ENCODE results near the gene GRIP1. TPM values are rescaled to one million over a fixed set of nuclear protein-coding genes. Genes with fewer than 3 reads are reported as not detected.

GRIP1 gene
- total RNA-seq, 1 experiment from 2014 or later: 22.5 TPM

DNA sequence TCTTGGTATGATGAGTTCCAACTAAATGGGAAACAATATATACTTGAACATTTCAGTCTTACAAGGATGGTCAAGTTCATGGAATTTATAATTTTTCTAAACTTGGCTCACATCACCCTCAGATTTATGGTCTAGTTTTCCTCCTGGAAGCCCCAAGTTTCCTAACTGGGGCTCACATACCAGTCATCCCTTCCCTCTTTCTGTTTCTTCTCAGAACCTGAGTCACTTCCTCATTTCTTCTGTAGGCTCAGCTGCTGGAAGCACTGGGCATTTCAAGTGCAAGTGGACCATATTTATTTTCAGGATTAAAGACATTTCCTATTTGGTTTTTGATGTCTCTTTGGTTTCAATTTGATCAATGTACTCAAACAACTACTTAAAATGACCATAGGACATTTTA lies 55.4 kb downstream of the GRIP1 start (continued):
- TF ChIP-seq, protein P1, sequence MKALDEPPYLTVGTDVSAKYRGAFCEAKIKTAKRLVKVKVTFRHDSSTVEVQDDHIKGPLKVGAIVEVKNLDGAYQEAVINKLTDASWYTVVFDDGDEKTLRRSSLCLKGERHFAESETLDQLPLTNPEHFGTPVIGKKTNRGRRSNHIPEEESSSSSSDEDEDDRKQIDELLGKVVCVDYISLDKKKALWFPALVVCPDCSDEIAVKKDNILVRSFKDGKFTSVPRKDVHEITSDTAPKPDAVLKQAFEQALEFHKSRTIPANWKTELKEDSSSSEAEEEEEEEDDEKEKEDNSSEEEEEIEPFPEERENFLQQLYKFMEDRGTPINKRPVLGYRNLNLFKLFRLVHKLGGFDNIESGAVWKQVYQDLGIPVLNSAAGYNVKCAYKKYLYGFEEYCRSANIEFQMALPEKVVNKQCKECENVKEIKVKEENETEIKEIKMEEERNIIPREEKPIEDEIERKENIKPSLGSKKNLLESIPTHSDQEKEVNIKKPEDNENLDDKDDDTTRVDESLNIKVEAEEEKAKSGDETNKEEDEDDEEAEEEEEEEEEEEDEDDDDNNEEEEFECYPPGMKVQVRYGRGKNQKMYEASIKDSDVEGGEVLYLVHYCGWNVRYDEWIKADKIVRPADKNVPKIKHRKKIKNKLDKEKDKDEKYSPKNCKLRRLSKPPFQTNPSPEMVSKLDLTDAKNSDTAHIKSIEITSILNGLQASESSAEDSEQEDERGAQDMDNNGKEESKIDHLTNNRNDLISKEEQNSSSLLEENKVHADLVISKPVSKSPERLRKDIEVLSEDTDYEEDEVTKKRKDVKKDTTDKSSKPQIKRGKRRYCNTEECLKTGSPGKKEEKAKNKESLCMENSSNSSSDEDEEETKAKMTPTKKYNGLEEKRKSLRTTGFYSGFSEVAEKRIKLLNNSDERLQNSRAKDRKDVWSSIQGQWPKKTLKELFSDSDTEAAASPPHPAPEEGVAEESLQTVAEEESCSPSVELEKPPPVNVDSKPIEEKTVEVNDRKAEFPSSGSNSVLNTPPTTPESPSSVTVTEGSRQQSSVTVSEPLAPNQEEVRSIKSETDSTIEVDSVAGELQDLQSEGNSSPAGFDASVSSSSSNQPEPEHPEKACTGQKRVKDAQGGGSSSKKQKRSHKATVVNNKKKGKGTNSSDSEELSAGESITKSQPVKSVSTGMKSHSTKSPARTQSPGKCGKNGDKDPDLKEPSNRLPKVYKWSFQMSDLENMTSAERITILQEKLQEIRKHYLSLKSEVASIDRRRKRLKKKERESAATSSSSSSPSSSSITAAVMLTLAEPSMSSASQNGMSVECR (CRISPR knock-in tag; IDR thresholded peaks at IDR 0.05; ENCODE audit: borderline replicate concordance): no peak
- TF ChIP-seq CREB1 (CRISPR knock-in tag; IDR thresholded peaks at IDR 0.05): no peak

DNA sequence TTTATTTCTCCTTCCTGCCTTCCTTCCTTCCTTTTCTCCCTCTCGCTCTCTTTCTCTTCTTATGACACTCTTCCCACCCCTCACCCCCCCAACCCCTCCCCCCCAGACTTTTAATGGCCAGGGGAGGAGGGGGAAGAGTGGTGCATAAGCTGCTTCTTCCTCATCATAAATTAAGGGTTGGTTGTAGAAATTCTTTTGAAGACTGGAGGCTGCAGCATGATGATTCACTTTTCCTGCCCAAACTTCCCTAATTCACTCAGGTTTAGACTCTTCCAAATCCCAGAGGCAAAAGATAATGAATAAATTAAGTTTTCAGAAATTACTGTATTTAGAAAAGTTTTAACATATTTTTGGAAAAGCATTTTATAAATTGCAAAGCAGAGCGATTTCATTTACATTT lies 58.2 kb downstream of the GRIP1 start:
- no peak for DNase-seq (ENCODE audit: low spot score)
- no peak for ATAC-seq
- ChIA-PET POLR2A (no interaction called here), CTCF (interaction anchor here (0.6 kb wide), 1 partner anchor 490 kb away, joined by 3 read pairs; the partner anchor contains the start of gene LLPH)
- no peak overlapping the region for H3K4me3 Mint-ChIP-seq
- peaks cover 27% of the 10 kb centered on the region for H3K4me1 Mint-ChIP-seq
- H3K27me3 Mint-ChIP-seq (ENCODE audit: low read depth): no peaks in the 10 kb centered on the region
- H3K27ac Mint-ChIP-seq: no peak overlapping the region
- no peaks in the 10 kb centered on the region for H3K9me3 Mint-ChIP-seq
- TF ChIP-seq ZNF121 (CRISPR knock-in tag; IDR thresholded peaks at IDR 0.05): no peak
- no peaks in the 10 kb centered on the region for H3K36me3 Mint-ChIP-seq

DNA sequence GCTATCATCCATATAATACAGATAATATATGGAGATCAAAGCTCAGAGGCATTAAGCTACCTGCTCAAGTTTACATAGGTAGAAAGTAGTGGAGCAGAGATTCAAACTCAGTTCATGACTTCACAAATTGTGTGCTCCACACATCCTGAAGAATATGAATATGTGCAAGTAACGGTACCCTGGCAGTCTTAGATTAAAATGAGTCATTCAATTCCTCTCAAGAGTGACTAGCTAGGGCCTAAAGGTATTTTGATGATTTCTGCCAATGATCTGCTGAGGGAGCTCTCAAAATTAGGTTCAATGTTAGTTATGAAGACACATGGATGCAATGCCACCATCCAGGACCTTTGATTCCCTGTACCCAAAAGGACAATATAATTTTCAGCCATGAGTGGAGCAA lies 58.9 kb downstream of the GRIP1 start:
- H3K9me3 Mint-ChIP-seq: no peaks in the 10 kb centered on the region
- POLR2A ChIA-PET: no interaction called here
- peaks cover 27% of the 10 kb centered on the region for H3K4me1 Mint-ChIP-seq
- no peak for ATAC-seq
- H3K27ac Mint-ChIP-seq: no peak overlapping the region
- H3K36me3 Mint-ChIP-seq: no peaks in the 10 kb centered on the region
- H3K4me3 Mint-ChIP-seq: no peak overlapping the region
- CTCF ChIA-PET: no interaction called here
- no peak for DNase-seq (ENCODE audit: low spot score)
- no peaks in the 10 kb centered on the region for H3K27me3 Mint-ChIP-seq (ENCODE audit: low read depth)
- TF ChIP-seq, protein P2, sequence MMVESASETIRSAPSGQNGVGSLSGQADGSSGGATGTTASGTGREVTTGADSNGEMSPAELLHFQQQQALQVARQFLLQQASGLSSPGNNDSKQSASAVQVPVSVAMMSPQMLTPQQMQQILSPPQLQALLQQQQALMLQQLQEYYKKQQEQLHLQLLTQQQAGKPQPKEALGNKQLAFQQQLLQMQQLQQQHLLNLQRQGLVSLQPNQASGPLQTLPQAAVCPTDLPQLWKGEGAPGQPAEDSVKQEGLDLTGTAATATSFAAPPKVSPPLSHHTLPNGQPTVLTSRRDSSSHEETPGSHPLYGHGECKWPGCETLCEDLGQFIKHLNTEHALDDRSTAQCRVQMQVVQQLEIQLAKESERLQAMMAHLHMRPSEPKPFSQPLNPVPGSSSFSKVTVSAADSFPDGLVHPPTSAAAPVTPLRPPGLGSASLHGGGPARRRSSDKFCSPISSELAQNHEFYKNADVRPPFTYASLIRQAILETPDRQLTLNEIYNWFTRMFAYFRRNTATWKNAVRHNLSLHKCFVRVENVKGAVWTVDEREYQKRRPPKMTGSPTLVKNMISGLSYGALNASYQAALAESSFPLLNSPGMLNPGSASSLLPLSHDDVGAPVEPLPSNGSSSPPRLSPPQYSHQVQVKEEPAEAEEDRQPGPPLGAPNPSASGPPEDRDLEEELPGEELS (CRISPR knock-in tag; IDR thresholded peaks at IDR 0.05): no peak
- TF ChIP-seq ETV6 (CRISPR knock-in tag; IDR thresholded peaks at IDR 0.05): no peak
- TF ChIP-seq, protein P3, sequence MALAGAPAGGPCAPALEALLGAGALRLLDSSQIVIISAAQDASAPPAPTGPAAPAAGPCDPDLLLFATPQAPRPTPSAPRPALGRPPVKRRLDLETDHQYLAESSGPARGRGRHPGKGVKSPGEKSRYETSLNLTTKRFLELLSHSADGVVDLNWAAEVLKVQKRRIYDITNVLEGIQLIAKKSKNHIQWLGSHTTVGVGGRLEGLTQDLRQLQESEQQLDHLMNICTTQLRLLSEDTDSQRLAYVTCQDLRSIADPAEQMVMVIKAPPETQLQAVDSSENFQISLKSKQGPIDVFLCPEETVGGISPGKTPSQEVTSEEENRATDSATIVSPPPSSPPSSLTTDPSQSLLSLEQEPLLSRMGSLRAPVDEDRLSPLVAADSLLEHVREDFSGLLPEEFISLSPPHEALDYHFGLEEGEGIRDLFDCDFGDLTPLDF (CRISPR knock-in tag; IDR thresholded peaks at IDR 0.05): no peak
- TF ChIP-seq MXD4 (CRISPR knock-in tag; IDR thresholded peaks at IDR 0.05; ENCODE audit: borderline replicate concordance): no peak
- TF ChIP-seq, protein P4, sequence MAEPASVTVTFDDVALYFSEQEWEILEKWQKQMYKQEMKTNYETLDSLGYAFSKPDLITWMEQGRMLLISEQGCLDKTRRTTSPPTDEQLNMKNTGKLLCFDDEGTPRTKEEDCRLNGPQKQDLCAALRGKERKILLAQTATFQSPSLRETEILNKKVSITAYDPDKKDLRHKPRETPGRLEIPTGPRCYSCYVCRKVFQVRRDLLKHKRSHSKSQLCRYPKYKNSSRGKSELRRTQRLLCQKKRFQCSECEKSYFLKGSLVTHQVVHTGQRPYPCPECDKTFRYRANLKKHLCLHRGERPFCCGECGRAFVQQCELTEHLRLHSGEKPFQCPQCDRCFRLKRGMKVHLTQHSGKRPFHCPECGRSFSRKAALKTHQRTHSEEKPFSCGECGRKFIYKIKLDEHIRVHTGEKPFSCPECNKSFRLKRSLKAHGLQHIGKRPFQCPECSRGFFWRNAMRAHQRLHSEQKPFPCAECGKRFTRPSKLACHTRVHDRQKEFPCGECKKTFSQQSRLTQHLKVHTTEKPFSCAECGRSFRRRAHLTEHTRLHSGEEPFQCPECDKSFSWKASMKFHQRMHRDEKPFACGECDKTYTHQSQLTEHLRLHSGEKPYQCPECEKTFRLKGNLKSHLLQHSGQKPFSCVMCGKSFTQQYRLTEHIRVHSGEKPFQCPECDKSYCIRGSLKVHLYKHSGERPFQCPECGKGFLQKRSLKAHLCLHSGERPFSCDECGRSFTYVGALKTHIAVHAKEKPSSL (CRISPR knock-in tag; conservative IDR thresholded peaks at IDR 0.05): no peak
- TF ChIP-seq SP1 (CRISPR knock-in tag; conservative IDR thresholded peaks at IDR 0.05): no peak
- TF ChIP-seq ZNF219 (CRISPR knock-in tag; IDR thresholded peaks at IDR 0.05; ENCODE audit: borderline replicate concordance): no peak
- TF ChIP-seq, protein P5, sequence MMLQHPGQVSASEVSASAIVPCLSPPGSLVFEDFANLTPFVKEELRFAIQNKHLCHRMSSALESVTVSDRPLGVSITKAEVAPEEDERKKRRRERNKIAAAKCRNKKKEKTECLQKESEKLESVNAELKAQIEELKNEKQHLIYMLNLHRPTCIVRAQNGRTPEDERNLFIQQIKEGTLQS (CRISPR knock-in tag; conservative IDR thresholded peaks at IDR 0.05): no peak
- TF ChIP-seq TP53 (CRISPR knock-in tag; IDR thresholded peaks at IDR 0.05): no peak
- TF ChIP-seq, protein P6, sequence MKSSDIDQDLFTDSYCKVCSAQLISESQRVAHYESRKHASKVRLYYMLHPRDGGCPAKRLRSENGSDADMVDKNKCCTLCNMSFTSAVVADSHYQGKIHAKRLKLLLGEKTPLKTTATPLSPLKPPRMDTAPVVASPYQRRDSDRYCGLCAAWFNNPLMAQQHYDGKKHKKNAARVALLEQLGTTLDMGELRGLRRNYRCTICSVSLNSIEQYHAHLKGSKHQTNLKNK (CRISPR knock-in tag; IDR thresholded peaks at IDR 0.05): no peak
- TF ChIP-seq ZNF416 (CRISPR knock-in tag; IDR thresholded peaks at IDR 0.05): no peak
- TF ChIP-seq, protein P7, sequence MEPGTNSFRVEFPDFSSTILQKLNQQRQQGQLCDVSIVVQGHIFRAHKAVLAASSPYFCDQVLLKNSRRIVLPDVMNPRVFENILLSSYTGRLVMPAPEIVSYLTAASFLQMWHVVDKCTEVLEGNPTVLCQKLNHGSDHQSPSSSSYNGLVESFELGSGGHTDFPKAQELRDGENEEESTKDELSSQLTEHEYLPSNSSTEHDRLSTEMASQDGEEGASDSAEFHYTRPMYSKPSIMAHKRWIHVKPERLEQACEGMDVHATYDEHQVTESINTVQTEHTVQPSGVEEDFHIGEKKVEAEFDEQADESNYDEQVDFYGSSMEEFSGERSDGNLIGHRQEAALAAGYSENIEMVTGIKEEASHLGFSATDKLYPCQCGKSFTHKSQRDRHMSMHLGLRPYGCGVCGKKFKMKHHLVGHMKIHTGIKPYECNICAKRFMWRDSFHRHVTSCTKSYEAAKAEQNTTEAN (CRISPR knock-in tag; IDR thresholded peaks at IDR 0.05): no peak
- TF ChIP-seq ZNF671 (CRISPR knock-in tag; IDR thresholded peaks at IDR 0.05): no peak
- no peak for TF ChIP-seq TCF7 (CRISPR knock-in tag; IDR thresholded peaks at IDR 0.05; ENCODE audit: low read depth)
- no peak for TF ChIP-seq ELF4 (CRISPR knock-in tag; IDR thresholded peaks at IDR 0.05; ENCODE audit: low read depth)
- TF ChIP-seq ZNF232 (CRISPR knock-in tag; IDR thresholded peaks at IDR 0.05): no peak
- TF ChIP-seq, protein P8, sequence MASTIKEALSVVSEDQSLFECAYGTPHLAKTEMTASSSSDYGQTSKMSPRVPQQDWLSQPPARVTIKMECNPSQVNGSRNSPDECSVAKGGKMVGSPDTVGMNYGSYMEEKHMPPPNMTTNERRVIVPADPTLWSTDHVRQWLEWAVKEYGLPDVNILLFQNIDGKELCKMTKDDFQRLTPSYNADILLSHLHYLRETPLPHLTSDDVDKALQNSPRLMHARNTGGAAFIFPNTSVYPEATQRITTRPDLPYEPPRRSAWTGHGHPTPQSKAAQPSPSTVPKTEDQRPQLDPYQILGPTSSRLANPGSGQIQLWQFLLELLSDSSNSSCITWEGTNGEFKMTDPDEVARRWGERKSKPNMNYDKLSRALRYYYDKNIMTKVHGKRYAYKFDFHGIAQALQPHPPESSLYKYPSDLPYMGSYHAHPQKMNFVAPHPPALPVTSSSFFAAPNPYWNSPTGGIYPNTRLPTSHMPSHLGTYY (CRISPR knock-in tag; IDR thresholded peaks at IDR 0.05): no peak

All from WTC11 (cell line).